Immature natural killer cell (primary cell): Measurements from ENCODE around the gene GAK. TPM values are rescaled to one million over a fixed set of nuclear protein-coding genes. Genes with fewer than 3 reads are reported as not detected.
"Not testable (repeated sequence)": the region's sequence is repeated elsewhere in the genome, so short reads cannot be mapped to it uniquely, and the experiment has no call there.

Experiments
- DNase-seq, 3 donors: peaks; one replicate each; pipeline ENCODE4 v3.0.0; 2022; ENCODE audit warnings: mixed read lengths in 1 of 3
- H3K27ac Mint-ChIP-seq, 6 donors: one replicate each; pipeline ENCODE4 v1.8.0; 2020; ENCODE audit warnings: mixed read lengths in 6 of 6, mild to moderate bottlenecking in 5 of 6, inconsistent platforms in 4 of 6, moderate library complexity in 3 of 6
- H3K27me3 Mint-ChIP-seq, 3 donors: one replicate each; pipeline ENCODE4 v1.8.0; 2020 to 2021; ENCODE audit warnings: low read depth in 3 of 3, mild to moderate bottlenecking in 3 of 3, mixed read lengths in 3 of 3, moderate library complexity in 3 of 3, inconsistent platforms in 1 of 3
- H3K36me3 Mint-ChIP-seq, 3 donors: one replicate each; pipeline ENCODE4 v1.8.0; 2020; ENCODE audit warnings: mixed read lengths in 3 of 3, inconsistent platforms in 2 of 3, mild to moderate bottlenecking in 2 of 3
- H3K4me1 Mint-ChIP-seq, 2 donors: one replicate each; pipeline ENCODE4 v1.8.0; 2020; ENCODE audit warnings: inconsistent platforms in 2 of 2, mild to moderate bottlenecking in 2 of 2, mixed read lengths in 2 of 2, moderate library complexity in 1 of 2
- H3K4me3 Mint-ChIP-seq, 5 donors: one replicate each; pipeline ENCODE4 v1.8.0; 2020; ENCODE audit warnings: mild to moderate bottlenecking in 5 of 5, mixed read lengths in 5 of 5, inconsistent platforms in 3 of 5, moderate library complexity in 3 of 5
- H3K9me3 Mint-ChIP-seq, 6 donors: one replicate each; pipeline ENCODE4 v1.8.0; 2020; ENCODE audit warnings: mild to moderate bottlenecking in 6 of 6, mixed read lengths in 6 of 6, inconsistent platforms in 4 of 6, moderate library complexity in 3 of 6
- polyA plus RNA-seq, 3 donors: library from polyadenylated mRNA; unstranded; fragments of 300-500 nt; fragmentation: Illumina TruSeq; gene quantifications; one replicate each; pipeline ENCODE4 v1.2.3, GENCODE V29; 2021

Gene GAK
- polyA plus RNA-seq, 3 donors from 2014 or later, result 49.4 to 119 (median 52.2) TPM

DNA sequence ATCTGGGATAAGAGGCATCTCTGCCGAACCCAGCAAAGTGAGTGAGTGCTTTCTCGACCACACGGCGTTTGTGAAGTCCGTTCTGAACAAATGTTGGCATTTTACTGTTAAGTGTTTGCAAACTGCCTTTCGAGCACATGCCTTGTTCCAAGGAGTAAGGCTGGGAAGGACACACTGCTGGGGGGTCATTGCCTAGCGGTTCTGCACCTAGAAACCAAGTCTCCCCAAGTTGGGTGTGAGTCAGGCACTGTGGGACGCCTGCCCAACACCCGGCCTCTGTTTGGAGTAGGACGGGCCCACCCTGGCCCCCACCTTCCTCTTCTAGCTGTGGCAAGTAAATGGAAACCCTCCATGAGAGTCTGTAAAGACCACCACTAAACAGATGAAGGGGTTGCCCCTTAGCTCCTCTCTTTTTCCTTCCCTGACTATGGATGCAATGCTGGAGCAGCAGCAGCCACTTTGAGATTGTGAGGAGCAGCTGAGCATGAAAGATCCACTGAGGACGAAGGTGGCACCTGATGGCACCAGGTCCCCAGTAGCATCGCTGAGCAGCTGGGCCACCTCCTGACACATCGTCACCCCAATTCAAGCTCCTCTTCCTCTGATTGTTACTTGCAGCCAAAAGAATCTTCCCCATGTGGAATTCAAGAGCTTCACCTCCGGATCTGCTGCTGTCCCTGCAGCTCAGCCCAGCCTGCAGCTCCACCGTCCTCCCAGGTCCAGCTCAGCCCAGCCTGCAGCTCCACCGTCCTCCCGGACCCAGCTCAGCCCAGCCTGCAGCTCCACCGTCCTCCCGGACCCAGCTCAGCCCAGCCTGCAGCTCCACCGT, 112.5 kb downstream of the GAK start:
- no peaks in the 10 kb centered on the region for H3K4me1 Mint-ChIP-seq
- no peaks in the 10 kb centered on the region for H3K36me3 Mint-ChIP-seq
- H3K27ac Mint-ChIP-seq, result no peak overlapping the region
- DNase-seq, result no peak
- peaks cover 10 to 17% (median 13%) of the 10 kb centered on the region in 3 donors for H3K27me3 Mint-ChIP-seq
- H3K9me3 Mint-ChIP-seq, result peaks cover 0 to 5% (median 0%) of the 10 kb centered on the region in 6 donors
- no peak overlapping the region for H3K4me3 Mint-ChIP-seq

DNA sequence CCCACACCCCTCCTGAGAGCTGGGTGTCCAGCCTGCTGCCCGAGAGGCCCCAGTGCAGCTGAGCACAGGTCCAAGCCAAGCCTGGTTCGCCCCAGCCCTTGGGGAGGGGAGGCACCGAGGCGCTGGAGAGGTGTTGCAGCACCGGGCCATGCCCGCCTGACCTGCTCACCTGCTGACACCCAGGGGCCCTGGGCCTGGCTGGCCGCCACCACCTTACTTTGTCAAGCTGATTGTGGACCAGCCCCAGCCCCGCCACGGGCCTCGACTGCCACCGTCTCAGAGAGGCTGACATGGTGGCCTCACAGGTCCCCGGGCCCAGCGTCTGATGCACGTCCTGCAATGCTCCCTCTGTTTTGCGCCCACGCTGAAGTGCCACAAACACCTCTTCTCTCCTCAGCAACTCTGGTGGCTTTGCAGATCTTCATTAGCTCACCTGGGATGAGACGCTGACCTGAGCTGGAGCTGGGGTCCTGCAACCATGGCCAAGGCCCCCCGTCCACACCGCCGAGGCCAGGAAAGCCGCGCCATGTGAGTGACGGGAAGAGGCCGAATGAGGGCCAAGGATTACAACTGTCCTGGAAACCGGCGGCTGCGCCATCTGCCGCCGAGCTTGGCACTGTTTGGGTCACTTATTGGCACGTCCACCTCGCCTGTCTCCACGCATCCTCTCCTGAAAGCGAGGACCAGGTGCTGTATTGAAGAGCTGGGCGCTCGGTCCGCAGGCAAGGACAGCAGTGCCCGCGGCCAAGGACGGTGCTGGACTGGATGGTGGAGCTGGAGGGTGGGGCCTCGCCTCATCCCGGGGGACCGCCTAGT, 113.8 kb downstream of the GAK start:
- Mint-ChIP-seq H3K4me1 (no peaks in the 10 kb centered on the region), H3K9me3 (peaks cover 0 to 5% (median 0%) of the 10 kb centered on the region in 6 donors), H3K4me3 (no peak overlapping the region), H3K36me3 (no peaks in the 10 kb centered on the region), H3K27me3 (peaks cover 10 to 21% (median 17%) of the 10 kb centered on the region in 3 donors), H3K27ac (no peak overlapping the region)
- no peak for DNase-seq

DNA sequence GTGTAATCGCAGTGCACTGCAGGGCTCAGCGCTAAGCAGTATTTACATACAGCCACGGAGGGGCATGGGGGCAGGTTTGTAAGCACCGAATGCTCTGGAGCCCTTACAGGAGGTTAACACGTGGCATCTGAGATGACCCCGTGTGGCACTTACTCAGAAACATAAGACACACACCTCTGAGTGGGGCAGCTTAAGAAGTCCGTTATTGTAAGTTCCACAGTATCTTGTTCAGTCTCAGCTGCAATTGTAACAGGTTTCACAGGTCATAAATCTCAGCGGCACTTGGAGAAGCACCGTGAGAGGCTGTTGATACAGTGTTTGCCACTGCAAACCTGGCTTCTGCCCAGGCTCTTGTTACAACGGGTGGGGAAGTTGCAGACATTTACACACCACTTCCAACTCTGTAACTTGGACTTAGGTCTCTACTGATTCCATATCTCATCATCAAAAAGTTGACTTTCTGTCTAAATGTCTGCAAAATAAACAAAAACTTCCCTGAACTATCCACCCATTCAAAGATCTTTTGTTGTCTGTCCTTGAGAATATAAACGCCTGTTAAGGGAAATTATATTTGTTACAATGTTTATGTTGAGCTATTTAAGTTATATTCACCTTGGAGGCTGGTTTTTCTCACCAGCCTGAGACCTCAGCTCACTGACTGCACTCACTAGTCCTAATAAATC, 116.5 kb downstream of the GAK start:
- no peaks in the 10 kb centered on the region for H3K4me1 Mint-ChIP-seq
- no peaks in the 10 kb centered on the region for H3K9me3 Mint-ChIP-seq
- no peak overlapping the region for H3K27ac Mint-ChIP-seq
- no peak for DNase-seq
- peaks cover 10 to 17% (median 16%) of the 10 kb centered on the region in 3 donors for H3K27me3 Mint-ChIP-seq
- H3K36me3 Mint-ChIP-seq, result no peaks in the 10 kb centered on the region
- H3K4me3 Mint-ChIP-seq, result no peak overlapping the region

DNA sequence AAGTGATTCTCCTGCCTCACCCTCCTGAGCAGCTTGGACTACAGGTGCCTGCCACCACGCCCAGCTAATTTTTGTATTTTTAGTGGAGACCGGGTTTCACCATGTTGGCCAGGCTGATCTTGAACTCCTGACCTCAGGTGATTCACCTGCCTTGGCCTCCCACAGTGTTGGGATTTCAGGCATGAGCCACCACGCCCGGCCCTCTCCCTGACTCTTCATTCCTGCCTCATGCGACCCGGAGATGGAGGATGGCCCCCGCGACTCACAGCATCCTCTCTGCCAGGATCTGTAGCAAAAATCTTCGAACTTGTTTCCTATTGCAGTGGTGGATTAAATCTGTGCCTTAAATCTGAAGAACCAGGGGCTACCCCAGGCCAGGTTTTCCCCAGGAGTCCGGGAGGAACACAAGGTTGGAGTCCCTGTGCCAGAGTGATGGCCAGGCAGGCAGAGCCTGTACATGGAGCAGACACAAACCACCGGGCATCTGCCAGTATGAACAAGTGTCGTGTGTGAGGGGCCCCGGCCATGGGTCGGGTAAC, 117.7 kb downstream of the GAK start:
- H3K4me1 Mint-ChIP-seq, result no peaks in the 10 kb centered on the region
- no peak for DNase-seq
- H3K36me3 Mint-ChIP-seq, result no peaks in the 10 kb centered on the region
- H3K27me3 Mint-ChIP-seq, result peaks cover 10 to 18% (median 17%) of the 10 kb centered on the region in 3 donors
- no peak overlapping the region for H3K27ac Mint-ChIP-seq
- no peaks in the 10 kb centered on the region for H3K9me3 Mint-ChIP-seq
- H3K4me3 Mint-ChIP-seq, result no peak overlapping the region

GRCh38 chr4:813900-814299, 118.2 kb downstream of the GAK start:
- Mint-ChIP-seq H3K4me3 (no peak overlapping the region), H3K9me3 (no peaks in the 10 kb centered on the region)

GRCh38 chr4:808860-809570, 123.1 kb downstream of the GAK start:
- H3K4me3 Mint-ChIP-seq, result no peak overlapping the region
- no peaks in the 10 kb centered on the region for H3K4me1 Mint-ChIP-seq
- H3K9me3 Mint-ChIP-seq, result no peaks in the 10 kb centered on the region
- DNase-seq, result no peak
- no peak overlapping the region for H3K27ac Mint-ChIP-seq
- H3K27me3 Mint-ChIP-seq, result peaks cover 6 to 24% (median 14%) of the 10 kb centered on the region in 3 donors
- H3K36me3 Mint-ChIP-seq, result no peaks in the 10 kb centered on the region

More at GRCh38 chr4:813900-814299, 118.2 kb downstream of the GAK start:
- Mint-ChIP-seq H3K4me1 (no peaks in the 10 kb centered on the region), H3K36me3 (no peaks in the 10 kb centered on the region), H3K27me3 (peaks cover 10 to 20% (median 18%) of the 10 kb centered on the region in 3 donors), H3K27ac (no peak overlapping the region)
- no peak for DNase-seq

GRCh38 chr4:807792-808191, 124.3 kb downstream of the GAK start:
- no peak overlapping the region for H3K4me3 Mint-ChIP-seq
- H3K4me1 Mint-ChIP-seq, result no peaks in the 10 kb centered on the region
- peaks cover 6 to 17% (median 9%) of the 10 kb centered on the region in 3 donors for H3K27me3 Mint-ChIP-seq
- no peak for DNase-seq
- H3K9me3 Mint-ChIP-seq, result no peaks in the 10 kb centered on the region
- H3K36me3 Mint-ChIP-seq, result no peaks in the 10 kb centered on the region
- H3K27ac Mint-ChIP-seq, result no peak overlapping the region

GRCh38 chr4:806979-807378, 125.1 kb downstream of the GAK start:
- not testable (repeated sequence) for H3K4me1 Mint-ChIP-seq, H3K4me3 Mint-ChIP-seq, H3K27ac Mint-ChIP-seq, H3K36me3 Mint-ChIP-seq, DNase-seq, H3K9me3 Mint-ChIP-seq
- peaks cover 5 to 15% (median 6%) of the 10 kb centered on the region in 3 donors for H3K27me3 Mint-ChIP-seq

DNA sequence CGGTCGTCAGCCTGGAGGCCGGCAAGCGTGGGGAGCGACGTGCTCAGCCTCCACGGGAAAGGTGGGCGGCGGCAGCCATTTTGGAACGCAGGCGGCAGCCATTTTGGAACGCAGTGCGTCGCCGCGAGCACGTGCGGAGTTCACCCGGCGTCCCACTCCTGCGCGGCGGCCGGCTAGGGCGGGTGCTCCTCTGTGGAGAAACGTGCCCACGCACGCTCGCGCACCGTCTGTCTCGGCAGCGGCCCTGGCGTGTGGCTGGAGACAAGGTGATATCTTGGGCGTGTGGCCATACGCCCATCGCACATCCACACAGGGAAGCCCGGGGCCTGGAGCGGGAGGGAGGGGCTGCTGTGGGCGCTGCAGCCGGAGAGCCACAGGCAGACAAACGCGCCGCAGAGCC, 127.3 kb downstream of the GAK start:
- no peak for DNase-seq
- Mint-ChIP-seq H3K4me1 (no peaks in the 10 kb centered on the region), H3K27me3 (peaks cover 5 to 20% (median 6%) of the 10 kb centered on the region in 3 donors), H3K27ac (no peak overlapping the region), H3K9me3 (no peaks in the 10 kb centered on the region), H3K4me3 (no peak overlapping the region), H3K36me3 (no peaks in the 10 kb centered on the region)

- H3K4me3 Mint-ChIP-seq, result no peak overlapping the region
- no peaks in the 10 kb centered on the region for H3K9me3 Mint-ChIP-seq
- no peak overlapping the region for H3K27ac Mint-ChIP-seq
- peaks cover 0 to under 1% of the 10 kb centered on the region in 2 donors for H3K4me1 Mint-ChIP-seq
- no peaks in the 10 kb centered on the region for H3K36me3 Mint-ChIP-seq
- DNase-seq, result no peak
- H3K27me3 Mint-ChIP-seq, result peaks cover 6 to 19% (median 6%) of the 10 kb centered on the region in 3 donors
Observed at GRCh38 chr4:803884-804283, 128.2 kb downstream of the GAK start.

DNA sequence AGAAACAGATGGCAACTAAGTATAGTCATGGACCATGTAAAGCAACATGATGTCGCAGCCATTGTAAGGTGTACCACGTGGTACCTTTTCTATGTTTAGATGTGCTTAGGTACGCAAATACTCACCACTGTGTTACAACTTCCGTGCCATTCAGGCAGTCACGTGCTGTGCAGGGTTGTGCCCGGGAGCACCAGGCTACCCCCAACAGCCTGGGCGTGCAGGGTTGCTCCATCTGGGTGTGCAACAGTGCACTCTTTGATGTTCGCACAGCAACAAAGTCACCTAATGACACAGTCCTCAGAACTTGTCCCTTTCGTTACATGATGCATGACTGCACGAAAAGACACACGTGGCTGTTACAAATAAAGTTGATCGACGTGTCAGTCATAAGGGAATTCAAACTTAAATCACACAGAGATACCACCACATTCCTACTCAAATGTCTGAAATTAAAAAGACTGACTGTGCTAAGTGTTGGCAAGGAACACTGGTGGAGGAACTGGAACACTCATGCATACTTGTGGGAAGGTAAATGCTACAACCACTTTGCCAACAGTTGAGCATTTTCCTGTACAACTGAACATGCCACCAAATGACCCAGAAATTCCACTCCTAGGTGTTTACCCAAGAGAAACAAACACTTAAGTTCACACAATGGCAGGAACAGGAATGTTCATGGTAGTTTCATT, 130.5 kb downstream of the GAK start:
- H3K4me1 Mint-ChIP-seq, result peaks cover 0 to 1% of the 10 kb centered on the region in 2 donors
- H3K27ac Mint-ChIP-seq, result no peak overlapping the region
- no peaks in the 10 kb centered on the region for H3K9me3 Mint-ChIP-seq
- H3K4me3 Mint-ChIP-seq, result no peak overlapping the region
- no peak for DNase-seq
- H3K36me3 Mint-ChIP-seq, result no peaks in the 10 kb centered on the region
- peaks cover 3 to 24% (median 7%) of the 10 kb centered on the region in 3 donors for H3K27me3 Mint-ChIP-seq
